Activated CD4-positive, alpha-beta T cell treated with anti-CD3 and anti-CD28 coated beads for 36 hours (primary cell): Measurements from ENCODE around the gene ULK2. TPM values are rescaled to one million over a fixed set of nuclear protein-coding genes. Genes with fewer than 3 reads are reported as not detected.

Experiments
- ATAC-seq: fragments of 200-7000 bp; cut with Tn5 transposase; one replicate; pipeline ENCODE4 v1.10.0; 2021; ENCODE audit warnings: mild to moderate bottlenecking, moderate library complexity
- CTCF ChIA-PET: fragments of 350-600 bp; sonication (Branson Sonifier 250); formaldehyde crosslinking; loops from one replicate; lab custom pipeline; 2021; ENCODE audit warnings: antibody characterized with exemption; lab: Charles Lee
- POLR2A ChIA-PET: fragments of 350-600 bp; sonication (Branson Sonifier 250); formaldehyde crosslinking; loops from one replicate; lab custom pipeline; 2021; ENCODE audit warnings: antibody characterized with exemption, inconsistent platforms; lab: Charles Lee
- DNase-seq: peaks from one replicate; pipeline ENCODE4 v3.0.0-alpha.2; 2020
- H3K27ac Mint-ChIP-seq: one replicate; pipeline ENCODE4 v1.8.0; 2021; ENCODE audit warnings: mixed read lengths
- H3K27me3 Mint-ChIP-seq: one replicate; pipeline ENCODE4 v1.8.0; 2021; ENCODE audit warnings: mixed read lengths
- H3K36me3 Mint-ChIP-seq: one replicate; pipeline ENCODE4 v1.8.0; 2021; ENCODE audit warnings: low read depth, mixed read lengths
- H3K4me1 Mint-ChIP-seq: one replicate; pipeline ENCODE4 v1.8.0; 2021; ENCODE audit warnings: mixed read lengths
- H3K4me3 Mint-ChIP-seq: one replicate; pipeline ENCODE4 v1.8.0; 2021; ENCODE audit warnings: mild to moderate bottlenecking, moderate library complexity, mixed read lengths
- H3K9me3 Mint-ChIP-seq: one replicate; pipeline ENCODE4 v1.8.0; 2021; ENCODE audit warnings: low read depth, mixed read lengths
- intact Hi-C, 2 experiments: fragments of 100-400 bp; cut with DNase I in 1 of 2; cut with micrococcal nuclease in 1 of 2; formaldehyde crosslinking; loops; one replicate each; pipeline versions ENCODE4 v1.14.2 to v1.15.1; 2022 to 2024; cut with DNase I, micrococcal nuclease
- total RNA-seq, 2 experiments: library from RNA; stranded (reverse); gene quantifications; one replicate each; pipeline ENCODE4 v1.2.3, GENCODE V29; 2021

ULK2 gene
- total RNA-seq, 2 experiments from 2014 or later: 12.9 to 13.1 TPM

DNA sequence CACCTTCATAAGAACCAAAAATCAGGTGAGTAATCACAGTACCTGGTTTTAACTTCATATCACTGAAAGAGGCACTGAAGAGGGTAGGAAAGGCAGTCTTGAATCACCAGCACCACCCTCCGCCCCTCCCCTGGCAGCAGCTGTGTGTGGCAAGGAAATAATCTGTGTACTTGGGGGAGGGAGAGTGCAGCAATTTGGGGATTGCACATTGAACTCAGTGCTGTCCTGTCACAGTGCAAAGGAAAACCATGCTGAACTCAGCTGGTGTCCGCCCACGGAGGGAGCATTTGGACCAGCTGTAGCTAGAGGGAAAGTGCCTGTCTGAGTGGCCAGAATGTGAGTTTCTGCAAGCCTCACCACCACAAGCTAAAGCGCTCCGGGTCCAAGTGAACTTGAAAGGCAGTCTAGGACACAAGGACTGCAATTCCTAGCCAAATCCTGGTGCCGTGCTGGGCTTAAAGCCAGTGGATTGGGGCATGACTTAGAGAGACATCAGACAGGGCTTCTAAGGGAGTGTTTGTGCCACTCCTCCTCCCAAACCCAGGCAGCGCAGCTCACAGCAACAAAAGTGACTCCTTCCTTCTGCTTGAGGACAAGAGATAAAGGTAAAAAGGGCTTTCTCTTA, 79.9 kb downstream of the ULK2 start:
- H3K27me3 Mint-ChIP-seq: no peaks in the 10 kb centered on the region
- H3K9me3 Mint-ChIP-seq: no peaks in the 10 kb centered on the region
- no peak overlapping the region for H3K27ac Mint-ChIP-seq
- CTCF ChIA-PET: interaction anchor here (0.9 to 1.4 kb wide), 2 partner anchors 10 to 12 kb away, joined by 4 to 5 read pairs; no protein-coding TSS in a partner anchor
- H3K4me1 Mint-ChIP-seq: peaks cover 7% of the 10 kb centered on the region
- POLR2A ChIA-PET: no interaction called here
- H3K36me3 Mint-ChIP-seq: peaks cover 46% of the 10 kb centered on the region
- no peak overlapping the region for H3K4me3 Mint-ChIP-seq
- intact Hi-C loops: no loop called here
- DNase-seq (peak; percentile 58), ATAC-seq (peak; percentile 84)

GRCh38 chr17:19785854-19786253, 81.9 kb downstream of the ULK2 start:
- no peak for DNase-seq
- Mint-ChIP-seq H3K27me3 (no peaks in the 10 kb centered on the region), H3K27ac (no peak overlapping the region), H3K36me3 (peaks cover 44% of the 10 kb centered on the region), H3K4me1 (peaks cover 15% of the 10 kb centered on the region), H3K4me3 (no peak overlapping the region), H3K9me3 (no peaks in the 10 kb centered on the region)
- intact Hi-C loops: no loop called here
- ChIA-PET CTCF (interaction anchor here (1.0 to 1.4 kb wide), 2 partner anchors 24 to 35 kb away, joined by 3 to 5 read pairs; no protein-coding TSS in a partner anchor), POLR2A (no interaction called here)
- ATAC-seq: no peak

DNA sequence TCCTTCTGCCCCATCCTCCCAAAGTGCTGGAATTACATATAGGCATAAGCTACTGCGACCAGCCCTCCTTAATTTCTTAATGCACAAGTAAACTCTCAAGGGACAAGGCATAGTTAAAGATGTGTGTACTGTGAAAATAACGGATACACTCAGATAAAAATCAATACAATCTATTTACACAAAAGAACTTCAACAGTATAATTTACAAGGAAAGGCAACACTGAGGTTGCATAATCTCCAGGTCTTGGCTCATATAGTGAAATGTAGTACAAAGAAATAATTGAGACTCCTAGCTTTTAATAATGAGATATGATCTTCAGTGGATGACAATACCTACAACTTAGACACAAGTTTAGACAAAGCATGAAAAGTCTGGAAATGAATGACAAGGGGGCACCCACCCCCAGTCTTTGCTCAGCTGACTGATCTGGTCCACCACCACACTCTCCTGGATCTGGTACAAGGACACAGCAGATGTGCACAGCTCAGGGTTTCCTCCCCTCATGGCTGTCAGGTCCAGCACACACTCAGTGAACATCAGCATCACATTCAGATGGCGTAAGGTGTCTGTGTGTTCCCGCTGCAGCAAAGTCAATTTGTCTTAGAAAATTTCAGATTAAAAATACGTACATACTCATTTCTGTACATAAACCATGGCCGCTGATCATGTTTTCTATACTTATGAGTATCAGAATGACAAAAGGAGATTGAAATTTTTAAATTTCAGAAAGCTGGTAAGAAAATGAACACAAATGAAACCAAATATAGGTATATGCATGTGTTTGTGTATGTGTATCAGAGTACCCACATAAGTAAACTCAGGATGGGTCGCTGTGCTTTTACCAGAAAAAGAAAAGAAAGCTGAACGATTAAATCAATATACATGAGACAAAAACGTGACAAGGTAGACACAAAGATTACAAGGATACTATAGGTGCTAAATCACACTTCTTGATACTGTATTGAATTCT, 86.0 kb downstream of the ULK2 start:
- CTCF ChIA-PET: interaction anchor here (0.6 to 1.6 kb wide), 4 partner anchors 10 to 301 kb away, joined by 3 to 4 read pairs (median 4); no protein-coding TSS in a partner anchor
- ATAC-seq: peak; percentile 61
- peak overlapping the region; percentile 31 for H3K27ac Mint-ChIP-seq

GRCh38 chr17:19780846-19781245, 86.9 kb downstream of the ULK2 start:
- ChIA-PET POLR2A (no interaction called here), CTCF (interaction anchor here (1.5 kb wide), 1 partner anchor 35 kb away, joined by 3 read pairs; no protein-coding TSS in a partner anchor)
- Mint-ChIP-seq H3K4me1 (peaks cover 10% of the 10 kb centered on the region), H3K9me3 (no peaks in the 10 kb centered on the region), H3K4me3 (no peak overlapping the region), H3K27me3 (no peaks in the 10 kb centered on the region), H3K27ac (no peak overlapping the region), H3K36me3 (peaks cover 40% of the 10 kb centered on the region)
- DNase-seq: no peak
- ATAC-seq: no peak
- intact Hi-C loops: no loop called here

More for the DNA sequence above, 86.0 kb downstream of the ULK2 start:
- no peaks in the 10 kb centered on the region for H3K9me3 Mint-ChIP-seq
- peaks cover 8% of the 10 kb centered on the region for H3K4me1 Mint-ChIP-seq
- no peak for DNase-seq
- H3K4me3 Mint-ChIP-seq: no peak overlapping the region
- intact Hi-C loops: loop anchor here in 1 of 2 experiments (2.0 kb wide), 1 partner anchor 19 kb away; no protein-coding TSS in a partner anchor
- H3K36me3 Mint-ChIP-seq: peaks cover 33% of the 10 kb centered on the region
- H3K27me3 Mint-ChIP-seq: no peaks in the 10 kb centered on the region
- POLR2A ChIA-PET: no interaction called here

- intact Hi-C loops: no loop called here
- Mint-ChIP-seq H3K4me1 (peaks cover 58% of the 10 kb centered on the region), H3K36me3 (peaks cover 26% of the 10 kb centered on the region), H3K4me3 (no peak overlapping the region), H3K9me3 (no peaks in the 10 kb centered on the region), H3K27me3 (no peaks in the 10 kb centered on the region), H3K27ac (no peak overlapping the region)
- ChIA-PET CTCF (interaction anchor here (0.6 to 3.5 kb wide), 3 partner anchors 11 to 98 kb away, joined by 3 to 30 read pairs (median 3); no protein-coding TSS in a partner anchor), POLR2A (no interaction called here)
- DNase-seq: no peak
- ATAC-seq: no peak
Observed at GRCh38 chr17:19773534-19773933, 94.2 kb downstream of the ULK2 start.

GRCh38 chr17:19771971-19772630, 95.6 kb downstream of the ULK2 start:
- Mint-ChIP-seq H3K36me3 (peaks cover 16% of the 10 kb centered on the region), H3K9me3 (no peaks in the 10 kb centered on the region), H3K4me3 (no peak overlapping the region), H3K27me3 (no peaks in the 10 kb centered on the region), H3K4me1 (peaks cover 70% of the 10 kb centered on the region), H3K27ac (no peak overlapping the region)
- DNase-seq (peak; percentile 38), ATAC-seq (peak; percentile 75)
- POLR2A ChIA-PET: no interaction called here
- CTCF ChIA-PET: interaction anchor here (0.7 to 3.5 kb wide), 4 partner anchors 10 to 523 kb away, joined by 3 to 30 read pairs (median 4); no protein-coding TSS in a partner anchor
- intact Hi-C loops: no loop called here

GRCh38 chr17:19770985-19771735, 96.6 kb downstream of the ULK2 start:
- intact Hi-C loops: no loop called here
- Mint-ChIP-seq H3K36me3 (peaks cover 11% of the 10 kb centered on the region), H3K4me1 (peaks cover 75% of the 10 kb centered on the region), H3K27me3 (no peaks in the 10 kb centered on the region), H3K4me3 (no peak overlapping the region), H3K27ac (peak overlapping the region; percentile 72), H3K9me3 (no peaks in the 10 kb centered on the region)
- POLR2A ChIA-PET: no interaction called here
- CTCF ChIA-PET: interaction anchor here (0.7 to 3.5 kb wide), 6 partner anchors 9 to 522 kb away, joined by 3 to 30 read pairs (median 3); no protein-coding TSS in a partner anchor
- ATAC-seq (no peak), DNase-seq (no peak)

GRCh38 chr17:19769946-19770652, 97.6 kb downstream of the ULK2 start:
- POLR2A ChIA-PET: interaction anchor here (0.6 kb wide), 1 partner anchor 1476 kb away, joined by 3 read pairs; no protein-coding TSS in a partner anchor
- no peaks in the 10 kb centered on the region for H3K27me3 Mint-ChIP-seq
- no peaks in the 10 kb centered on the region for H3K9me3 Mint-ChIP-seq
- CTCF ChIA-PET: interaction anchor here (1.4 to 3.5 kb wide), 3 partner anchors 7 to 33 kb away, joined by 3 to 30 read pairs (median 3); no protein-coding TSS in a partner anchor
- H3K27ac Mint-ChIP-seq: peak overlapping the region; percentile 33
- no peak for ATAC-seq
- H3K4me3 Mint-ChIP-seq: no peak overlapping the region
- intact Hi-C loops: loop anchor here (5.0 kb wide), 2 partner anchors 123 to 393 kb away; partner anchors contain the start of genes ALDH3A2 (in 1 of the 2) and MAPK7 (in 1 of the 2)
- peaks cover 67% of the 10 kb centered on the region for H3K4me1 Mint-ChIP-seq
- no peak for DNase-seq
- H3K36me3 Mint-ChIP-seq: no peaks in the 10 kb centered on the region

GRCh38 chr17:19768046-19768782, 99.5 kb downstream of the ULK2 start:
- ATAC-seq (peak; percentile 43), DNase-seq (peak; percentile 43)
- H3K36me3 Mint-ChIP-seq: no peaks in the 10 kb centered on the region
- no peaks in the 10 kb centered on the region for H3K9me3 Mint-ChIP-seq
- H3K4me1 Mint-ChIP-seq: peaks cover 59% of the 10 kb centered on the region
- ChIA-PET CTCF (interaction anchor here (0.7 to 1.7 kb wide), 6 partner anchors 10 to 101 kb away, joined by 3 to 7 read pairs (median 3); no protein-coding TSS in a partner anchor), POLR2A (no interaction called here)
- intact Hi-C loops: loop anchor here (5.0 kb wide), 2 partner anchors 121 to 391 kb away; partner anchors contain the start of genes ALDH3A2 (in 1 of the 2) and MAPK7 (in 1 of the 2)
- H3K27me3 Mint-ChIP-seq: no peaks in the 10 kb centered on the region
- no peak overlapping the region for H3K4me3 Mint-ChIP-seq
- peak overlapping the region; percentile 61 for H3K27ac Mint-ChIP-seq
